Activated CD4-positive, alpha-beta T cell treated with anti-CD3 and anti-CD28 coated beads for 1 hour (primary cell): Measurements from ENCODE around the gene ESR2.

Experiments used
- DNase-seq: peaks from one replicate; pipeline ENCODE4 v3.0.0-alpha.2; 2020

Gene ESR2

GRCh38 chr14:64265222-64265621 is 28.9 kb downstream of the ESR2 start:
- no peak for DNase-seq

DNA sequence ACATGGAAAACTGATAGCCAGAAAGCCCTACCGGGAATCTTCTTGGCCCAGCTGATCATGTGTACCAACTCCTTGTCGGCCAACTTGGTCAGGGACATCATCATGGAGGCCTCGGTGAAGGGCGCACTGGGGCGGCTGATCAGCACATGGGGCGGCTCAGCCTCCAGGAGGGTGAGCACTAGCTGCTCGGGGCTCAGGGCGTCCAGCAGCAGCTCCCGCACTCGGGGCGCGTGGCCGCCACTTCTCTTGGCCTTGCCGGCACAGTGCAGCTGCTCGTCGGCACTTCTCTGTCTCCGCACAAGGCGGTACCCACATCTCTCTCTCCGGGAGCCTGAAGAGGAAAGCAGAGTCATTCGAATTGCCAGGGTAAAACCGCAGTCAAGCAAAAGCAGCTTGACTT is 33.8 kb downstream of the ESR2 start:
- DNase-seq = no peak

DNA sequence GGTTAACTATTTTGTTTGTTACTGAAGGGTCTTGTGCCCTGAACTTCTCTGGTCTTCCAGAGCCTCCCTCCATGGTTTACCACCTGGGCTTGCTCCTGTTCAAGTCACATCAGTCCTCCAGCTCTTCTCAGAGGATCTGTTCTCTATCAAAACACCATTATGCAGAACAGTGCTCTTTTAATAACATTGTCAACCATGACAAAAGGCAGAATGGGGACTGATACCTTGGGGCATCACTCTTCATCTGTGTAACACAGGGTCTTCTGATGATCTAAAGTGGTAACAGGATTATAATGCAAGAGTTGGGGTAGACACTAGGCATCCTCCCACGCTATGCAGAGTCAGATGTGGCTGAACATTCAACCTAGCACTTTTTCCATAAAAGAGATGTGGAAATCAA is 38.4 kb downstream of the ESR2 start:
- DNase-seq = no peak

- DNase-seq = no peak
Measured at GRCh38 chr14:64253672-64254071, 40.5 kb downstream of the ESR2 start.

DNA sequence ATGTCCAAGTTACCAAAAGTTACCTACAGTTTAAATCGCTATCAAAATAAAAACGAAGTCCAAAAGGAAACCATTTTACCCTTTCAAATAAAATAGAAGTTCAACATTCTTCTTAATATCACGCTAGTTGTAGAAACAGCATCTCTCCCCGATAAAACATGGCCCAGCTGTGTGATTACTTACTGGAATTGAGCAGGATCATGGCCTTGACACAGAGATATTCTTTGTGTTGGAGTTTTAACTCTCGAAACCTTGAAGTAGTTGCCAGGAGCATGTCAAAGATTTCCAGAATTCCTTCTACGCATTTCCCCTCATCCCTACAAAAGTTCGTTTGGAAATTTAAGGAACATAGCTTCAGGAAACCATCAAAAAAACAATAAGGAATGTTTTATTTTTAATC is 44.8 kb downstream of the ESR2 start:
- DNase-seq = no peak

DNA sequence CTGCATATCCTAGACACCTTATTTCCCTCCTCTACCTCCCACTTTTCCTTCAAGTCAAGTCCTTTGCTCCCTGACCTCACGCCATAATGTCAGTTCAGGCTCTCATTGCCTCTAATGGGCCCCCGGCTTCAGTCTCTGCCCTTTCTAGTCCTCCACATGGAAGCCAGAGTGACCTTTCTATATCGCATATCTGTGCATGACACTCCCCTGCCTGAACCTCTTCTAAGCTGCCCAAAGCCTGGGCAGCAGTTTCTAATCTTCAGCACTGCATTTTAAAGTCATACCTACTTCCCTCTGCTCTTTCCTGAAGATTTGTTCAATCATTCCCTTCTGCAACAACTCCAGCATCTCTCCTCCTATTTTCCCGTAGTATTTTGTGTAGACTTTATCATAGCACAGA is 45.5 kb downstream of the ESR2 start:
- DNase-seq = no peak

DNA sequence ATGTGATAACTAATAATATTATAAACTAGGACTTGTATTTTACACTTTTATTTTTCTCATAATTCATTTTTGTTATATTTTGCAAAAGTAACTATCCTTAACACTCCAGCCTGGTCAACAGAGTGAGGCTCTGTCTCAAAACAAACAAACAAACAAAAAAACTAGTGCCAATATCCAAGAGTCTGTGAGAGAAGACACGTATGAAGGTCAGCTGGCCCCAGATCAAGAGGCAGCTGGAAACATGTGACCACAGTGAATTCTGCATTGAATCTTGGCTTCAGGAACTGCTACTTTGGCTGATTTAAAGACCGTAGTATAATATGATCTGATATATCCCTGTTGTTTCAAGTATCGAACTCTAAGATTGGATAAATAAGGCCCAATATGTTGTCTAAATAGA is 47.0 kb downstream of the ESR2 start:
- DNase-seq = no peak

DNA sequence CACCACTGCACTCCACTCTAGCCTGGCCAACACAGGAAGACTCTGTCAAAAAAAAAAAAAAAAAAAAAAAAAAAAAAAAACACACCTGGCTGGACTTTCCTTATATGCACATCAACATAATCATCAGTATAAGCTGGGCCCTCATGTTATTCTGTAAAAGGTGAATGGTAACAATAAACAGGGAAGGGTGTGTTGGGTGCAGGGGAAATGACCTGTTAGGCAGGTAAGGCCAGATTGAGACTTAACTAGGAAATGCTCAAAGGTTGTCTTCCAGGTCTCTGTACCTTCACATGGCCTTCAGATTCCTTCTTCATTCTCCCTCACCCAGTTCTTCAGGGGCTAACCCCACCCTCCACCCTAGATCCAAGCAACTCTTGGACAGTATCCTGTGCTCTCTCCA is 47.5 kb downstream of the ESR2 start:
- no peak for DNase-seq

- no peak for DNase-seq
Measured at GRCh38 chr14:64245491-64245890, 48.7 kb downstream of the ESR2 start.

DNA sequence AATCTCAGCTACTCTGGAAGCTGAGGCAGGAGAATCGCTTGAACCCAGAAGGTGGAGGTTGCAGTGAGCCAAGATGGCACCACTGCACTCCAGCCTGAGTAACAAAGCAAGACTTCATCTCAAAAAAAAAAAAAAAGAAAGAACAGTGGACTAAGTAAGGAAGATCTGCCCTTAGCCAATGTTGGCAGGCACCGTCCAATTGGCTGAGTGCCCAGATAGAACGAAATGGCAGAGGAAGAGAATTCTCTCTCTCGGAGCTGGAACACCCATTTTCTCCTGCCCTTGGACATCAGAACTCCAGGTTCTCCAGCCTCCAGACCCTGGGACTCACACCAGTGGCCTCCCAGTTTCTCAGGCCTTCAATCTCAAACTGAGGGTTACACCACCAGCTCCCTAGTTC is 49.9 kb downstream of the ESR2 start:
- DNase-seq = no peak

DNA sequence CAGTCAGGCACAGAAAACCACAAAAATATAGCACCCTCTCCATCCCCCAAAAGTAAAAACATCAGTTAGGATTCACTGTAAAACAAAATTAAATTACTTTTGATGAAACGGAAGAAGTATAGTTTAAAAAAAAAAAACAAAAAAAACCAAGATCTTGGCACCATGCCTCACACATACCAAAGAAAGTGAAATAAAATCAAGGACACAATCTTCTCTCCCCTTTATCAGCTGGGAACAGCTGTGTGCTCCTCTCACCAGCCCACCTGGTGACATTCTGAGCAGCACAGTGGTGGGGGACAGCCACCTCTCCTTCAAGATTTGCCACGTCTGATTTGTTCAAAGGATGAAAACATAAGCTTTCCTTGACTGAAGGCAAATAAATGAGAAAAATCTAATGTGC is 55.5 kb downstream of the ESR2 start:
- DNase-seq = no peak

DNA sequence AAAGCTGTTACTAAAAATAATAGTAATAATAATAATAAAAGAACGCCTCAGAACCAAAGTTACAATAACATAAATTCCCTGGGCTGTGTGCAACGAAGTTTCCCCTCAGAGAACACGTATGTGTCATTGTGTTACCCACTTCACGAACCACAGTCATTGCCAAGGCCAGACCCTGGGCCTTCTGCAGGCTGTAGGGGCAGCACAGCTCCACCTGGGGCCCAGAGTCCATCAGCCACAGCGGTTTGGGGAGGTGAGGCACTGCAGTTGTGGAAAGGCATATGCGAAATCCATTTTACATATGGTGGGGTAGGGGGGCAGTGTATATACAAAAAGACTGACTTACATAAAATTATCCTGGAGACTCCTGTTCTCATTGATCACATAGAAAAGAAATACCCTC is 56.1 kb downstream of the ESR2 start:
- no peak for DNase-seq

DNA sequence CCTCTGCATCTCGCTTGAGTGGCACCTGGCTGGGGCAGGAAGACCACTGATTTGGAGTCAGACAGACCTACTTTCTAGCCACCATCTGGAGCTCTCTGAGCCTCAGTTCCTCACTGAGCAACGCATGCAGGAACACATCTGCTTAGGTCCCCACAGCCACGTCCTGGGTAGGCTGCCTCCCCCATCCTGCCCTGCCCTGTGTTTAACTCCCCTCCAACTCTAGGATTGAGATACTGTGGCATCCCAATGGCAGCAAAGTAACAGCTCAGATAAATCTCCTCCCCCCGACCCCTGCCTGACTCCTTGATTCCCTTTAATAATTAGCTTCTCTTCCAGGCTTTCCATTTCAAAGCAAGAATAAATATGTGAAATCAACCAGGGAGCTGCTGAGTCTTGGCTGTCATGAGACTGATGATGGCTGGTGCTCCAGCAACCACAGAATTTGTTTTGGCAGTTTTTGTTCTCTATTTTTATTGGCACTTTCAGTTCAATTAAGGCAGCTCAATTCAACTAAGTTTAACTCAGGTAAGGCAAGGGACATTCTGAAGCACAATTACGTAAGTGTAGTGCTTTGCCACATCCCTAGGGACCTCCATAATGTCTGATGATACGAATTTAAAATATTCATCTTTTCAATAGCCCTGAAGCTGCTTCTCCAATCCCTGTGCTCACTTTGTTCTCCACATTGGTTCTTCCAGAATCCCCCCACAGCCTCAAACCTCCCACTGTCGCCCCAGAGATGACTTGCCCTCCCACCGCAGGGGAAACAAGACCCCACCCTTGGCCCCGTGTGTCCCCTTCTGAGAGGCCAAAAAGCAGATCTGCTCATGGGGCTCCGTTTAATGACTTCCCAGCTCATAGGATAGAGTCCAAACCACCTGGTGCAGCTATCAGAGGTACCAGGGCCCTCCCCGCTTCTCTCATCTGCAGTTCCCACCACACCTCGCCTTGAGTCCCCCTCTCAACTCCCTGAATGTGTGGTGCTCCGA is 58.2 kb downstream of the ESR2 start:
- no peak for DNase-seq

DNA sequence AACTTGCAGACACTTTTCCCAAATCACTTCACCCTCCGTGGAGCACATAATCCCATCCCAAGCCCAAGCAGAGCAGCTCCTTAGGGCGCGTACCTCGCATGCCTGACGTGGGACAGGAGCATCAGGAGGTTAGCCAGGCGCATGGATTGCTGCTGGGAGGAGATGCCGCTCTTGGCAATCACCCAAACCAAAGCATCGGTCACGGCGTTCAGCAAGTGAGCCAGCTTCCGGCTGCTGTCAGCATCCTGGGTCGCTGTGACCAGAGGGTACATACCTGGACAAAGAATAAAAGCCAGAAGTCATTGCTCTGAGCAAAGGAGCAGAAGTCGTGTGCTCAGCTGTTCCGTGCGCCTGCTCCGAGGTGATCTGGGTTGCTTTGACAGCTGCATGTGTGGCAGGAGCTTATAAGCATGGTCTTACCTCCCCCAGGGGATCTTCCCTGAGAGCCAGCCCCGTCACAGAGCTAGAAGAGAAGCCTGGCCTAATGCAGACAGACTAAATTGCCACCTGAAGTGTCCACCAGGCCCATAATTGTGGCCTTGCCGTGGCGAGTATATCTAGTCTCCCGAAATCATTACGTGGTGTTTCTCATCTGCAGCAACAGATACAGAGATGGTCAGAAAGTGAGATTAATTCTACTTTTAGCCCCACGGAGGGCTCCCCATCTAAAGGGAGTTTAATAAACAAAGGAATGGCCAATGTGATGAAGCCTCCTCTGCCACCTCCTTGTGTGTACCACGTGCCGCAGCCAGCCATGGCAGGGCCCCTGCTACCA is 59.1 kb downstream of the ESR2 start:
- DNase-seq = no peak

DNA sequence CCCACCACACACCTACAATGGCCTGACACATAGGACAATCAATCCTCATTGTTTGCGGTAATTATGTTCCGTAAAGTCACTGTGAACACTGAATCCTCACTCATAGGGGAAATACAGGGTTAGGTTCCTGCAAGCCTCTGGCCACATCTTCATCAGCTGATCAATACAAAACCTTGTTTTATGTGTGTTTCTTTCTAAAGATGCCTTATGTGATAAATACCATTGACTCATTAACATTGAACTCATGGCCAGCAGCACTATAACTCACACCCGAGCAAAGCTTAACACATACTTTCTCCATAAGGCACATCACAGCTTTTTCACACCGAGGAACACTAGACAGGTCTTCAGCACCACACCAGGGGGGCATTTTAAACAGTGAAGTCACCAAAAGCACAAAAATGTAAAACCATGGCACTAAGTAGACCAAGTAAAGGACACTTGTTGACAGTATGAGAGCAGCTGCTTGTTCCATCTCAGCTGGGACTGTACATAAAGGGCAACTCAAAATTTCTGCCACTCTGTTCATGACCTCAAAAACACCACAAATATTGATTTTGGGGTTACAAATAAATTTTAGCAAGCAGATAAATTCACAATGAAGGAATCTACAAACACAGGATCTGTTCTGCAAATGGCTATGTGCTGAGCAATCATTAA is 60.5 kb downstream of the ESR2 start:
- DNase-seq = no peak

DNA sequence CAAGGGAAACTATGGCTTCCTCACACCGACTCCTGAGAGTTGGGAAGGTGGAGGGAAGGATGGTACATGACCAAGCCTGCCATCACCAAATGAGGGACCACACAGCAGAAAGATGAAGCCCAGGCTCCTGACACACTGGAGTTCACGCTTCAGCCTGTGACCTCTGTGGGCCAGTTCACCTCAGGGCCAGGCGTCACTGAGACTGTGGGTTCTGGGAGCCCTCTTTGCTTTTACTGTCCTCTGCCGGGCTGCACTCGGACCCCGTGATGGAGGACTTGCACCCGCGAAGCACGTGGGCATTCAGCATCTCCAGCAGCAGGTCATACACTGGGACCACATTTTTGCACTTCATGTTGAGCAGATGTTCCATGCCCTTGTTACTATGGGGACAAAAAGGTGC is 61.2 kb downstream of the ESR2 start:
- no peak for DNase-seq

DNA sequence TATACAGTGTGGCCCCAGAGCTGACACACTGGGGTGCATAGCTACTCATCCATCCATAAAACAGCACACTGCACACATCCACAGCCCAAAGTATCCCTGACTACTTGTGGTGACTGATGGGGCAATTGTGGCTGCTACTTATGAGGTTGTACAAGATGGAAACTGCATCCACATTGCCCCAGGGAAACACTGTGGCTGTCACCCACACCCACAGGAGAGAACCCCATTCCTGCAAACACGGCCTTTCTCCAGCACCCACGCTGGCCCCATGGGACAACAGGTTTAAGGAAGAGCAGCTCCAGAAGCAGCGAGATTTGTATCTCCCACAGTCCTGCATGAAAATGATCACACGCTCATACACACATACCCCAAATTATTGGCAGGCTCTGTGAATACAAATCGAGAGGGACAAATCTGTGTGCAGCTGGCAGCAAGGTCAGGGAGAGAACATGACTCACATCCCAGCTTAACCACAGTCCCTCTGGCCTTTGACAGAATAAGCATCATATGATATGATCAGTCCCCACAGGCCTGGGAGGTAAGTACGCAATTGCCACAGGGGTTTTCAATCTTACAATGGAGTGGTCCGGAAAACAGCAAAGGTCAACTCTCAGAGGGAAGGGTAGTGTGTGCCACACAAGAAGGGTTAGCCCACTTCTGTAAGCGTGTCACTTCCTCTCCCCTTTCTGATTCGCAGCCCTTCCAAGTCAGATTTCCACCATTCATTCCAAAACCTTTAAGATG is 61.9 kb downstream of the ESR2 start:
- DNase-seq = no peak

GRCh38 chr14:64229489-64229888 is 64.7 kb downstream of the ESR2 start:
- DNase-seq = no peak

DNA sequence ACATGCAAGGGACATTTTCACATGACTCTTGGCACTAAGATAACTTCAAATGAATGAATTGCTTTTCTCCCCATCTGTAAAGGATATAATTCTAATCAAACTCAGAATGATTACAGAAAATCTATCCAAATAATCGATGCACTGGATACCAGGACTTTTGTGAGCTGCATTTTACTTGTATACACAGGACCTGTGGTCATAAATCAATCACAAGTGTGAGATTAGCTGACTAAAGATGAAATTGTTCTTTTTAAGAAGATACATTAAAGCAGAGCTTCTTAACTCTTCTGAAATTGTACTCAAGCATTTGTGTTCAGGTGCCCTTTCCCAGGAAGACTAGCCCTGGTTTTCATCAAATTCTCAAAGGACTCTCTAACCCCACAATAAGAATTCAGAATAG is 66.3 kb downstream of the ESR2 start:
- no peak for DNase-seq

- no peak for DNase-seq
Measured at GRCh38 chr14:64225151-64225757, 68.9 kb downstream of the ESR2 start.

DNA sequence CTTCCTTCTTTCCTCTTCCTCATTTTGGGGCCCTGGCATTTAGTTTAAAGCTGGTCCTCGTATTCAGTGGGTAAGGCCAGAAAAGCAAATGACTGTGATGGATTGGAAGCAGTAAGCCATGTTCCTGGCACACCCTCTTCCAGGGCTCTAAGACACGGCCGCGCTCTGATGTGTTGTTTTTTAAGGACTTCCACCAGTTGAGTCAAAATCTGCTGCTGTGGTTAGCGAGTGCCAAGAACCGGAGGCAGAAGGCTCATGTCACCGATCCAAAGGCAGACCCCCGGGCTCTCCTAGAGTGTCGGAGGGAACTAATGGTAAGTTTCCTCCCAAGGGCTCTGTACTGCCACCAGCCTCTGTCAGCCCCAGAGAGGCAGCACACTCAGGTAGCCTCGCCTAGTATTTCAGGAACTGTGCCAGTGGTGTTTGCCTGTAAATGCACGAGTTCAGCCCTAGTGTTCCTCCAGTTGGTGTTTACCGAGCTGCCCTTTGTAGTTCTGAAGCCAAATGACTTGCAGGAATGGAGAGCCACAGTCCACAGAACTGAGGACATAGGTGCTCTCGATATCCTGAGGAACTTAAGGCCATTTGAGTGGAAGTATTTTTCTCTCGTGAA is 72.7 kb downstream of the ESR2 start:
- DNase-seq = no peak

GRCh38 chr14:64220466-64220865 is 73.7 kb downstream of the ESR2 start:
- DNase-seq = no peak
